ENCODE results near the gene PCOLCE2.
"Not testable (repeated sequence)": the region's sequence is repeated elsewhere in the genome, so short reads cannot be mapped to it uniquely, and the experiment has no call there.

PCOLCE2 gene

DNA sequence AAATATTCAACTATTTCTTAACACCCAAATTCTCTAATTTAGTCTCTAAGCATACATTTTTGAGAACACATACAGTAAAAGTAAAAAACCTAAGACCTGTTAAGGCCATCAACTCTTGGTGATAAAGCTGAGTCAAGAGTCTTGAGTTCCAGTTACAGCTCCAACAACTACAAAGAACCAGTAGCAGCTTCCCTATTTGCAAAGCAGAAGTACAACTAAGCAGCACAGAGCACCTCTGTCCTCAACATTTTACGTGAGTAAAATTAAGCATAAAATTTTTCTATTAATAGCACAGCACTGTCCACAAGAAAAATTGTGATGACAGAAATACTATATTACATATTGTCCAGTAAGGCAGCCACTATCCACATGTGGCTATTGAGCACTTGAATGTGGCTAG lies 4.4 kb downstream of the PCOLCE2 start:
- no peak overlapping the region for H3K27ac ChIP-seq
- no peak overlapping the region for H3K4me3 ChIP-seq
- TF ChIP-seq, protein P1, sequence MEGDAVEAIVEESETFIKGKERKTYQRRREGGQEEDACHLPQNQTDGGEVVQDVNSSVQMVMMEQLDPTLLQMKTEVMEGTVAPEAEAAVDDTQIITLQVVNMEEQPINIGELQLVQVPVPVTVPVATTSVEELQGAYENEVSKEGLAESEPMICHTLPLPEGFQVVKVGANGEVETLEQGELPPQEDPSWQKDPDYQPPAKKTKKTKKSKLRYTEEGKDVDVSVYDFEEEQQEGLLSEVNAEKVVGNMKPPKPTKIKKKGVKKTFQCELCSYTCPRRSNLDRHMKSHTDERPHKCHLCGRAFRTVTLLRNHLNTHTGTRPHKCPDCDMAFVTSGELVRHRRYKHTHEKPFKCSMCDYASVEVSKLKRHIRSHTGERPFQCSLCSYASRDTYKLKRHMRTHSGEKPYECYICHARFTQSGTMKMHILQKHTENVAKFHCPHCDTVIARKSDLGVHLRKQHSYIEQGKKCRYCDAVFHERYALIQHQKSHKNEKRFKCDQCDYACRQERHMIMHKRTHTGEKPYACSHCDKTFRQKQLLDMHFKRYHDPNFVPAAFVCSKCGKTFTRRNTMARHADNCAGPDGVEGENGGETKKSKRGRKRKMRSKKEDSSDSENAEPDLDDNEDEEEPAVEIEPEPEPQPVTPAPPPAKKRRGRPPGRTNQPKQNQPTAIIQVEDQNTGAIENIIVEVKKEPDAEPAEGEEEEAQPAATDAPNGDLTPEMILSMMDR (IDR thresholded peaks at IDR 0.05) = no peak
- no peak for DNase-seq (ENCODE audit: low spot score)

DNA sequence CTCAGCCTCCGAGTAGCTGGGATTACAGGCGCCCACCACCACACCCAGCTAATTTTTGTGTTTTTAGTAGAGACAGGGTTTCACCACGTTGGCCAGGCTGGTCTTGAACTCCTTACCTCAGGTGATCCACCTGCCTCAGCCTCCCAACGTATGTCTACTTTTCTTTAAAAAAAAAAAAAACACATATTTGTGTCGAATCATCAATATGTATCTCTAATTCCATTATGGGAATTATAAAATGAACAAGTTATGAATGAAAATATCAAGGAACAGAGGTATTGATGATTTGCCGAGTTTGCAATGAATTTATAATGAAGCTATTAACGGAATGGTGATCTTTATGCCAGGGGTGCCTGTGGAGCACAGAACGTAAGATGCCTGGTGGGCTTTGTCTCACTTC lies 5.3 kb downstream of the PCOLCE2 start:
- DNase-seq (ENCODE audit: low spot score); H3K27ac ChIP-seq; H3K4me3 ChIP-seq: not testable (repeated sequence)

DNA sequence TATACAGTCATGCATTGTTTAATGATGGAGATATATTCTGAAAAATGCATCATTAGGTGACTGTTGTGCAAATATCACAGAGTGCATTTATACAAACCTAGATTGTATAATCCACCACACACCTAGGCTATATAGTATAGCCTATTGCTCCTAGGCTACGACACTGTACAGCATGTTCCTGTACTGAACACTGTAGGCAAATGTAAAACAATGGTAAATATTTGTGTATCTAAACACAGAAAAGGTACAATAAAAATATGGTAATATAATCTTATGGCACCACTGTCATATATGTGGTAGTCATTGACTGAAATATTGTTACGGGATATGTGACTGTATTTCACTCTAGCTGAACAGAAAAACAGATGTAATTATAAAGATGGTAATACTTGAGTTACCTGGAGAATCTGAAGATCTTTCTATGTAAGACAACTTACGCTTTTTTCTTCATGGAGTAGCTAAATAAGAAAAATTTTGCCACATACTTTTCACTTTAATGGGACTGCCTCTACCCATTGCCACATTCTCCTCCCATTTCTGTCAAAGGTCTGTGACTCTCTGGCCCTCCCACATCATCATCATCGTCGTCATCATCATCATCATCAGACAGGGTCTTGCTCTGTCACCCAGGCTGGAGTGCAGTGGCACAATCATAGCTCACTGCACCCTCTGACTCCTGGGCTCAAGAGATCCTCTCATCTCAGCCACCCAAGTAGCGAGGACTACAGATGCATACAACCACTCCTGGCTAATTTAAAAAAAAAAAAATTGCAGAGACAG lies 7.2 kb downstream of the PCOLCE2 start:
- no peak for DNase-seq (ENCODE audit: low spot score)
- TF ChIP-seq, protein P1 (IDR thresholded peaks at IDR 0.05) = no peak
- Histone ChIP-seq H3K4me3 (no peak overlapping the region), H3K27ac (no peak overlapping the region)

DNA sequence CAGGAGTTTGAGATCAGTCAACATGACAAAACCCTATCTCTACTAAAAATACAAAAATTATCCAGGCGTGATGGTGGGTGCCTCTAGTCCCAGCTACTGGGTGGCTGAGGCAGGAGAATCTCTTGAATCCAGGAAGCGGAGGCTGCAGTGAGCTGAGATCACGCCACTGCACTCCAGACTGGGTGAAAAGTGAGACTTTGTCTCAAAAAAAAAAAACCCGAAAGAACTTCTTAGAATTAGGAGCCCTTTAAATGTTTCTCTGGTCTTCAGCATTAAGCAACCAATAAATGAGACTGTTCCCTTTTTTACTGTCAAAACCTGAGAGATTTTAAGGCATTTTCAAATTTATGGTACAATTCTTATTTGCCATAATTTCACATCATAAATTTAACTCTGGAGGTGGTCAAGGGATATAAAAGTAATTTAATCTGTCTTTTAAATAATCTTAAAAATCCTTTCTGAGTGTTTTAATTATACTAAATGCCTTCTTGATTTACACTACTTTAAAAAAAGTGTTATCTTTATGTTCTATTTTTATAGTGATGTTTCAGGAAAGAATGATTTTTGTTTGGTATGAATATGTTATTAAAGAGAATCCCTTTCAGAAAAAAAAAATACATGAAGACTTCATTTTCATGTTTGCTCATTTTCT lies 10.1 kb downstream of the PCOLCE2 start:
- Histone ChIP-seq H3K4me3 (no peak overlapping the region), H3K27ac (no peak overlapping the region)
- TF ChIP-seq, protein P1 (IDR thresholded peaks at IDR 0.05) = no peak
- no peak for DNase-seq (ENCODE audit: low spot score)

DNA sequence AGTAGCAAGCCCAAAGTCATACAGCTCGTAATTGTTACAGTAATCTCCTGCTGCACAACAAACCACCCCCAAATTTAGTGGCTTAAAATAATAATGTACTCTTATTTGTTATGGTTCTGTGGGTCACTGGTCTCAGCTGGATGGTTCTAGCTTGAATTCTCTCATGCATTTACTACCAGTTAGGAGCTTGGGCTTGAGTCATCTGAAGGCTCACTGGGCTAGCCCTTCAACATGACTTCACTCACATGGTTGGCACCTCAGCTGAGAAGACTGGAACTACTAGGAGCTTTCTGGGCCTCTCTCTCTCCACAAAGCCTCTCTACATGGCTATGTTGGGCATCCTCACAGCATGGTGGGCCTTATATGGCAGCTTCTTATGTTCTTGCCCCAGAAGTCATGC lies 12.5 kb downstream of the PCOLCE2 start:
- no peak overlapping the region for H3K4me3 ChIP-seq
- DNase-seq (ENCODE audit: low spot score) = no peak
- H3K27ac ChIP-seq = no peak overlapping the region
- TF ChIP-seq, protein P1 (IDR thresholded peaks at IDR 0.05) = no peak

DNA sequence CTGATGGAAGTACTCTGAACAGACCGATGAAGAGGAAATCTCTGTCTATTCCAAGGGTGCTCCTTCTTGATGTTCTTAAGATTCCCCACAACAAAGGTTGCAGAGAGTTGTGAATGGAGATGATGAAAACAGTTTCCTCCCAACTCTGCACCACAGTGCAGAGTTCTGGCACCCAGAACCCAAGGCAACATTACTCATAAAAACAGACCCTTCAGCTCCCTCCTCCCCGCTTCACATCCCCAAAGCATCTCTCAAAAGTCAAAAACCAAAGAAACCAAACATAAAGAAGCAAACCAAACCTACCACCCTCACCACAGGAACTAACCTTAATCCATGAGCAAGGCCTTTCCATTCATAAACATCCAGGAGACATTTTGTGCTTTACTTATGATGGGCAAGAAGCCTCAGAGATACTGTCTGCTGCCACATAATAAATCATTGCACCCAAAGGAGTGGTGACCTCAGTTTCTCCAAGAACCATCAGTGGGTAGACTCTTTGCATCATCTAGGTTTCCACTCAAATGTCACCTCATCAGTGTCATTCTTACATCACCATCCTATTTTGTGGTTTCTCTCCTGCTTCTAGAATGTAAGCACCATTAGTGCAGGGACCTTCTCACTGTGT lies 13.2 kb downstream of the PCOLCE2 start:
- no peak overlapping the region for H3K27ac ChIP-seq
- TF ChIP-seq, protein P1 (IDR thresholded peaks at IDR 0.05) = no peak
- DNase-seq (ENCODE audit: low spot score) = no peak

DNA sequence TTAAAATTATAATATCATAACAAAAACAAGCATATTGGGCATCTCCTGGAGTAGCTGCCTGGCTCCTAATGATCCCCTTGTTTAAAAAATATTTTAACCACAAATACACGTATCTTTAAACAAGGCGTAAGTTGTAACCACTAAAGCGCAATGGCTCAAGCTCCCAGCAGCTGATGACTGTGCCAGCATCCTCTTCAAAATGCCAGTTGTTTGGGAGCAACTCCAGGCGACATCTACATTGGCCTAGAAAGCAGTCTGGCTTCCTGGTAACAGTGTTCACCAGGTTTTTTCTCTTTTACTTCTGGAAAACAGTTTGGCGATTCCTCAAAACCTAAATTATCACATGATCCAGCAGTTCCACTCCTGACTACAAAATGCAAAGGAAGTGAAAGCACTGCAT lies 13.8 kb downstream of the PCOLCE2 start:
- TF ChIP-seq, protein P1 (IDR thresholded peaks at IDR 0.05) = no peak
- no peak overlapping the region for H3K27ac ChIP-seq
- DNase-seq (ENCODE audit: low spot score) = no peak
- no peak overlapping the region for H3K4me3 ChIP-seq

More for the DNA sequence above, 13.2 kb downstream of the PCOLCE2 start:
- no peak overlapping the region for H3K4me3 ChIP-seq

DNA sequence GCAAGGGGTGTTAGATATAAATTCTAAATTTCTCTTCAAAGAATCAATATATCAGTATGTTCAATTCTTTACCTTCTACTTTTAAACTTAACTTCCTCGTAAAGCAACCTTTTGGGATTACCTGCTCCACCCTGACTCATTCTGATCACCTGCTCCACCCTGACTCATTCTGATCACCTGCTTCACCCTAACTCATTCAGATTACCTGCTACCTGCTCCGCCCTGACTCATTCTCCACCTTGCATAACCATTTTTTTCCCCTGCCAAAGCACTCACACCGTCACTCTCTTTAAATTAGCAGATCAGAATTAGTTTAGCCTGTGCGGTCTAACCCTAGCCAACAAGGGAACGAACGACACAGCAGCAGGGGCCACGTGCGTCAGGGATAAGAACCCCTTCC lies 20.5 kb downstream of the PCOLCE2 start:
- not testable (repeated sequence) for H3K27ac ChIP-seq, H3K4me3 ChIP-seq

More for the DNA sequence above, 20.5 kb downstream of the PCOLCE2 start:
- not testable (repeated sequence) for DNase-seq (ENCODE audit: low spot score)

All from coronary artery (tissue), 2 donors.